ENCODE results near the gene PRMT1. TPM values are rescaled to one million over a fixed set of nuclear protein-coding genes. Genes with fewer than 3 reads are reported as not detected.

The PRMT1 gene
- total RNA-seq, 1 donor from 2014 or later: 372 TPM

GRCh38 chr19:49656456-49657109 lies 20.5 kb upstream of the PRMT1 start:
- DNase-seq (no peak), ATAC-seq (ENCODE audit: low read depth) (no peak)
- no peak overlapping the region for H3K4me3 Mint-ChIP-seq
- H3K27me3 Mint-ChIP-seq: no peaks in the 10 kb centered on the region
- TF ChIP-seq CTCF (IDR thresholded peaks at IDR 0.05): no peak
- CTCF ChIA-PET: no interaction called here
- peaks cover 78% of the 10 kb centered on the region for H3K36me3 Mint-ChIP-seq (ENCODE audit: low read depth)
- POLR2A ChIA-PET: interaction anchor here (0.9 to 1.0 kb wide), 2 partner anchors 14 to 15 kb away, joined by 3 read pairs; partner anchors contain the start of gene SCAF1
- intact Hi-C loops (cut with micrococcal nuclease): no loop called here
- no peaks in the 10 kb centered on the region for H3K4me1 Mint-ChIP-seq
- no peak overlapping the region for H3K27ac Mint-ChIP-seq
- H3K9me3 Mint-ChIP-seq: no peaks in the 10 kb centered on the region

- POLR2A ChIA-PET: interaction anchor here (0.7 kb wide), 1 partner anchor 58 kb away, joined by 3 read pairs; no protein-coding TSS in a partner anchor
- no peak overlapping the region for H3K27ac Mint-ChIP-seq
These were observed 19.5 kb upstream of the PRMT1 start for GRCh38 chr19:49657493-49658138.

GRCh38 chr19:49658139-49658517 lies 18.9 kb upstream of the PRMT1 start:
- intact Hi-C loops (cut with micrococcal nuclease): no loop called here
- TF ChIP-seq CTCF (IDR thresholded peaks at IDR 0.05): no peak
- no peak for DNase-seq
- CTCF ChIA-PET: no interaction called here
- POLR2A ChIA-PET: no interaction called here
- Mint-ChIP-seq H3K27ac (no peak overlapping the region), H3K27me3 (no peaks in the 10 kb centered on the region), H3K4me3 (no peak overlapping the region), H3K4me1 (peaks cover 5% of the 10 kb centered on the region), H3K36me3 (ENCODE audit: low read depth) (peaks cover 84% of the 10 kb centered on the region), H3K9me3 (no peaks in the 10 kb centered on the region)
- ATAC-seq (ENCODE audit: low read depth): no peak

More at GRCh38 chr19:49657493-49658138, 19.5 kb upstream of the PRMT1 start:
- CTCF ChIA-PET: no interaction called here
- DNase-seq: no peak
- no peaks in the 10 kb centered on the region for H3K4me1 Mint-ChIP-seq
- peaks cover 82% of the 10 kb centered on the region for H3K36me3 Mint-ChIP-seq (ENCODE audit: low read depth)
- H3K27me3 Mint-ChIP-seq: no peaks in the 10 kb centered on the region
- intact Hi-C loops (cut with micrococcal nuclease): no loop called here
- H3K4me3 Mint-ChIP-seq: no peak overlapping the region
- H3K9me3 Mint-ChIP-seq: no peaks in the 10 kb centered on the region
- no peak for ATAC-seq (ENCODE audit: low read depth)
- no peak for TF ChIP-seq CTCF (IDR thresholded peaks at IDR 0.05)

- ChIA-PET POLR2A (no interaction called here), CTCF (no interaction called here)
- Mint-ChIP-seq H3K4me1 (peaks cover 12% of the 10 kb centered on the region), H3K36me3 (ENCODE audit: low read depth) (peaks cover 79% of the 10 kb centered on the region), H3K4me3 (no peak overlapping the region), H3K27me3 (no peaks in the 10 kb centered on the region), H3K9me3 (no peaks in the 10 kb centered on the region), H3K27ac (no peak overlapping the region)
- intact Hi-C loops (cut with micrococcal nuclease): no loop called here
- TF ChIP-seq CTCF (IDR thresholded peaks at IDR 0.05): no peak
- ATAC-seq (ENCODE audit: low read depth): no peak
- DNase-seq: no peak
These were observed 18.3 kb upstream of the PRMT1 start for GRCh38 chr19:49658566-49659442.

Measured in activated B cell treated with CpG ODN at 0.5 μM for 24 hours (primary cell).